Left renal pelvis (tissue), 4 donors: ENCODE measurements around the gene BEST3. TPM values are rescaled to one million over a fixed set of nuclear protein-coding genes. Genes with fewer than 3 reads are reported as not detected.

Experiments used
- DNase-seq, 4 donors: peaks; one replicate each; pipeline ENCODE4 v3.0.0-alpha.2; 2013; ENCODE audit warnings: low read depth in 4 of 4, low spot score in 3 of 4
- polyA plus RNA-seq, 4 donors: library from polyadenylated mRNA; unstranded; fragments of 120-200 nt; gene quantifications; one replicate each; pipeline ENCODE4 v1.2.1, GENCODE V29; 2013; ENCODE audit not compliant: insufficient read length in 4 of 4

BEST3 gene
- under 1 TPM; 0.06 to 0.46 (median 0.30) TPM for polyA plus RNA-seq

- no peak for DNase-seq
These were observed at the start of gene BEST3 for GRCh38 chr12:69698769-69699540. Gene BEST3, minus strand, starts transcription at chr12:69699303. Its CDS starts 1,505 bp downstream, at chr12:69697798.

- no peak for DNase-seq
These were observed 45.0 kb upstream of the BEST3 start for GRCh38 chr12:69744109-69744508.

- DNase-seq, result peak; percentile 35 to 45 (median 39)
These were observed 40.4 kb upstream of the BEST3 start for GRCh38 chr12:69739287-69740191.

- DNase-seq, result peak; percentile 58 to 84 (median 78)
These were observed 39.5 kb upstream of the BEST3 start, which contains the start of gene RAB3IP for GRCh38 chr12:69738351-69739286. Gene RAB3IP, plus strand, starts transcription at chr12:69738860. Its CDS starts 16,549 bp downstream, at chr12:69755409.

GRCh38 chr12:69733638-69734037 is 34.5 kb upstream of the BEST3 start:
- DNase-seq, result no peak

- no peak for DNase-seq
These were observed 33.0 kb upstream of the BEST3 start for GRCh38 chr12:69732088-69732487.

GRCh38 chr12:69726922-69727321 is 27.8 kb upstream of the BEST3 start:
- no peak for DNase-seq

- DNase-seq, result no peak
These were observed 21.6 kb upstream of the BEST3 start for GRCh38 chr12:69720750-69721149.

GRCh38 chr12:69719336-69720316 is 20.5 kb upstream of the BEST3 start:
- DNase-seq, result no peak

GRCh38 chr12:69714542-69714941 is 15.4 kb upstream of the BEST3 start:
- no peak for DNase-seq

GRCh38 chr12:69712826-69713225 is 13.7 kb upstream of the BEST3 start:
- no peak for DNase-seq

GRCh38 chr12:69708649-69709048 is 9.5 kb upstream of the BEST3 start:
- DNase-seq, result no peak

- no peak for DNase-seq
These were observed 5.3 kb upstream of the BEST3 start for GRCh38 chr12:69704357-69704756.

- no peak for DNase-seq
These were observed 4.1 kb upstream of the BEST3 start for GRCh38 chr12:69703146-69703642.

GRCh38 chr12:69701826-69702225 is 2.7 kb upstream of the BEST3 start:
- no peak for DNase-seq

GRCh38 chr12:69698054-69698453 is 1.0 kb downstream of the BEST3 start:
- no peak for DNase-seq

GRCh38 chr12:69694123-69694522 is 5.0 kb downstream of the BEST3 start:
- DNase-seq, result no peak

GRCh38 chr12:69689638-69690037 is 9.5 kb downstream of the BEST3 start:
- DNase-seq, result no peak
